WI38 (cell line): ENCODE results near the gene BTN2A1.

Experiments
- H3K4me3 ChIP-seq: 2 replicates; pipeline ENCODE4 v1.5.1; 2011; ENCODE audit warnings: low read depth, mild to moderate bottlenecking, control low read depth, low read length
- TF ChIP-seq, protein P1 (sequence below): IDR thresholded peaks from 2 replicates; pipeline ENCODE4 v1.5.1; 2012; ENCODE audit warnings: low read depth, mild to moderate bottlenecking, control low read depth, low read length

Gene BTN2A1

GRCh38 chr6:26478100-26478984 is 20.6 kb downstream of the BTN2A1 start:
- TF ChIP-seq, protein P1, sequence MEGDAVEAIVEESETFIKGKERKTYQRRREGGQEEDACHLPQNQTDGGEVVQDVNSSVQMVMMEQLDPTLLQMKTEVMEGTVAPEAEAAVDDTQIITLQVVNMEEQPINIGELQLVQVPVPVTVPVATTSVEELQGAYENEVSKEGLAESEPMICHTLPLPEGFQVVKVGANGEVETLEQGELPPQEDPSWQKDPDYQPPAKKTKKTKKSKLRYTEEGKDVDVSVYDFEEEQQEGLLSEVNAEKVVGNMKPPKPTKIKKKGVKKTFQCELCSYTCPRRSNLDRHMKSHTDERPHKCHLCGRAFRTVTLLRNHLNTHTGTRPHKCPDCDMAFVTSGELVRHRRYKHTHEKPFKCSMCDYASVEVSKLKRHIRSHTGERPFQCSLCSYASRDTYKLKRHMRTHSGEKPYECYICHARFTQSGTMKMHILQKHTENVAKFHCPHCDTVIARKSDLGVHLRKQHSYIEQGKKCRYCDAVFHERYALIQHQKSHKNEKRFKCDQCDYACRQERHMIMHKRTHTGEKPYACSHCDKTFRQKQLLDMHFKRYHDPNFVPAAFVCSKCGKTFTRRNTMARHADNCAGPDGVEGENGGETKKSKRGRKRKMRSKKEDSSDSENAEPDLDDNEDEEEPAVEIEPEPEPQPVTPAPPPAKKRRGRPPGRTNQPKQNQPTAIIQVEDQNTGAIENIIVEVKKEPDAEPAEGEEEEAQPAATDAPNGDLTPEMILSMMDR: no peak
- H3K4me3 ChIP-seq: no peak overlapping the region

GRCh38 chr6:26478985-26479278 is 21.2 kb downstream of the BTN2A1 start:
- no peak overlapping the region for H3K4me3 ChIP-seq
- TF ChIP-seq, protein P1: no peak

DNA sequence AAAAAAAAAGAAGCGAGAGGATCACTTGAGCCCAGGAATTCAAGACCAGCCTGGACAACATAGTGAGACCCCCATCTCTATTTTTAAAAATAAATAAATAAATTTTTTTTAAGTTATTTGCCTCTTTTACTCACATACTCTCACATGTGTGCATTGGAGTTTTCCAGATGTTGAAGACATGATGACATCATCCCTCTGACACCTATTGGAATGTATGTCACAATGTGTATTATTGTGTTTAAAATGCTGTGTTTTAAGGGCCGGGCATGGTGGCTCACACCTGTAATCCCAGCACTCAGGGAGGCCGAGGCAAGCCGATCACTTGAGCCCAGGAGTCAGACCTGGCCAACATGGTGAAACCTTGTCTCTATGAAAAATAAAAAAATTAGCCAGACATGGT is 24.6 kb downstream of the BTN2A1 start:
- TF ChIP-seq, protein P1: no peak
- no peak overlapping the region for H3K4me3 ChIP-seq

- H3K4me3 ChIP-seq: no peak overlapping the region
- TF ChIP-seq, protein P1: no peak
These were observed 26.0 kb downstream of the BTN2A1 start for GRCh38 chr6:26483727-26484126.

GRCh38 chr6:26484161-26484560 is 26.4 kb downstream of the BTN2A1 start:
- no peak overlapping the region for H3K4me3 ChIP-seq
- TF ChIP-seq, protein P1: no peak

GRCh38 chr6:26485112-26485780 is 27.5 kb downstream of the BTN2A1 start:
- no peak overlapping the region for H3K4me3 ChIP-seq
- TF ChIP-seq, protein P1: no peak

DNA sequence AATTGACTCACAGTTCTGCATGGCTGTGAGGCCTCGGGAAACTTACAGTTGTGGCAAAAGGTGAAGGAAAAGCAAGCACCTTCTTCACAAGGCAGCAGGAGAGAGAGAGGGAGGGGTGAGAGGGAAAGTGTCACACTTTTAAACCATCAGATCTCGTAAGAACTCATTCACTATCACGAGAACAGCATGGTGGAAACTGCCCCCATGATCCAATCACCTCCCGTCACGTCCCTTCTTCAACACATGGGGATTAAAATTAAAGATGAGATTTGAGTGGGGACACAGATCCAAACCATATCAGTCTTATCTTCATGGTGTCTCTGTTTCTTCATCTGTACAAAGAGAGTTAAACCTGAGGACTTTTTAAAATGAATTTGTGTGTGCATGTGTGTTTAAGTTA is 28.6 kb downstream of the BTN2A1 start:
- TF ChIP-seq, protein P1: no peak
- no peak overlapping the region for H3K4me3 ChIP-seq
